GM11168 (cell line): ENCODE measurements around the gene ILF3.
"Not testable (repeated sequence)": the region's sequence is repeated elsewhere in the genome, so short reads cannot be mapped to it uniquely, and the experiment has no call there.

Source experiments
- in situ Hi-C: fragments of 300-500 bp; cut with MboI; formaldehyde crosslinking; loops from one replicate; pipeline ENCODE4 v1.12.0; 2022; ENCODE audit warnings: low sequenced_read_pairs; ENCODE audit not compliant: unreplicated experiment

The ILF3 gene

GRCh38 chr19:10670876-10671804 lies 17.0 kb downstream of the ILF3 start:
- in situ Hi-C loops = no loop called here

GRCh38 chr19:10671922-10672321 lies 17.8 kb downstream of the ILF3 start:
- in situ Hi-C loops = not testable (repeated sequence)

- in situ Hi-C loops = not testable (repeated sequence)
Measured at GRCh38 chr19:10675214-10675613, 21.1 kb downstream of the ILF3 start.

- in situ Hi-C loops = no loop called here
Measured at GRCh38 chr19:10677751-10678150, 23.6 kb downstream of the ILF3 start.

GRCh38 chr19:10678813-10679212 lies 24.7 kb downstream of the ILF3 start:
- in situ Hi-C loops = no loop called here

GRCh38 chr19:10679743-10680142 lies 25.6 kb downstream of the ILF3 start:
- in situ Hi-C loops = no loop called here

GRCh38 chr19:10680545-10681135 lies 26.5 kb downstream of the ILF3 start:
- in situ Hi-C loops = no loop called here

- in situ Hi-C loops = no loop called here
Measured at GRCh38 chr19:10681658-10682057, 27.5 kb downstream of the ILF3 start.

- in situ Hi-C loops = no loop called here
Measured at GRCh38 chr19:10682397-10683063, 28.4 kb downstream of the ILF3 start.

- in situ Hi-C loops = no loop called here
Measured at GRCh38 chr19:10683064-10683426, 28.9 kb downstream of the ILF3 start.

GRCh38 chr19:10683582-10683981 lies 29.4 kb downstream of the ILF3 start:
- in situ Hi-C loops = no loop called here

- in situ Hi-C loops = no loop called here
Measured at GRCh38 chr19:10685210-10685609, 31.1 kb downstream of the ILF3 start.

- in situ Hi-C loops = no loop called here
Measured at GRCh38 chr19:10686193-10686592, 32.0 kb downstream of the ILF3 start.

GRCh38 chr19:10686661-10687517 lies 32.7 kb downstream of the ILF3 start:
- in situ Hi-C loops = no loop called here

- in situ Hi-C loops = no loop called here
Measured at GRCh38 chr19:10687518-10688288, 33.6 kb downstream of the ILF3 start.

GRCh38 chr19:10688545-10689280 lies 34.6 kb downstream of the ILF3 start:
- in situ Hi-C loops = no loop called here

- in situ Hi-C loops = no loop called here
Measured at GRCh38 chr19:10690341-10690781, 36.2 kb downstream of the ILF3 start.

GRCh38 chr19:10691178-10691881 lies 37.2 kb downstream of the ILF3 start:
- in situ Hi-C loops = no loop called here
